Endothelial cell of umbilical vein (primary cell): ENCODE results near the gene RHBDF1. TPM values are rescaled to one million over a fixed set of nuclear protein-coding genes. Genes with fewer than 3 reads are reported as not detected.

Experiments
- BruUV-seq: library from RNA; stranded (reverse); fragments of 400-500 nt; replicated peaks from 2 replicates; lab custom pipeline; 2021; lab: Mats Ljungman, UMichigan
- CTCF ChIA-PET: fragments of 300-600, 350-600 bp; sonication (Branson Sonifier 250); formaldehyde crosslinking; loops from one replicate; lab custom pipeline; 2021; ENCODE audit warnings: antibody characterized with exemption, inconsistent platforms; lab: Charles Lee
- POLR2A ChIA-PET: fragments of 300-600, 350-600 bp; sonication (Branson Sonifier 250); formaldehyde crosslinking; loops from one replicate; lab custom pipeline; 2021; ENCODE audit warnings: antibody characterized with exemption, inconsistent platforms; lab: Charles Lee
- DNase-seq: peaks from one replicate; pipeline ENCODE4 v3.0.0-alpha.2; 2011; ENCODE audit warnings: low read depth, low spot score
- FAIRE-seq: peaks from 2 replicates; lab custom pipeline; 2011; peaks lifted over from hg19 to GRCh38; lab: Jason Lieb, UNC
- H2AFZ ChIP-seq: 2 replicates; pipeline ENCODE4 v1.6.0; 2012; ENCODE audit warnings: low read depth, low read length, control low read depth, inconsistent platforms
- H3K27ac ChIP-seq: 2 replicates; pipeline ENCODE4 v1.5.1; 2011; ENCODE audit warnings: low read depth, mild to moderate bottlenecking, control low read depth, low read length, moderate library complexity; ENCODE audit not compliant: insufficient read depth
- H3K27me3 ChIP-seq, 2 experiments: 2 replicates each; pipeline versions ENCODE4 v1.6.0 to v1.6.1; 2011; ENCODE audit warnings: low read length in 2 of 2, mixed read lengths in 1 of 2; ENCODE audit not compliant: control insufficient read depth in 2 of 2, insufficient read depth in 2 of 2
- H3K36me3 ChIP-seq, 2 experiments: 2 replicates in 1 of 2; 3 replicates in 1 of 2; pipeline ENCODE4 v1.5.1; 2011; ENCODE audit warnings: low read length in 2 of 2, mild to moderate bottlenecking in 1 of 2, moderate library complexity in 1 of 2; ENCODE audit not compliant: control insufficient read depth in 2 of 2, insufficient read depth in 2 of 2; ENCODE audit errors: extremely low read depth in 1 of 2
- H3K4me1 ChIP-seq: 3 replicates; pipeline ENCODE4 v1.5.1; 2011; ENCODE audit warnings: mild to moderate bottlenecking, low read length; ENCODE audit not compliant: control insufficient read depth, insufficient read depth; ENCODE audit errors: extremely low read depth
- H3K4me2 ChIP-seq: 2 replicates; pipeline ENCODE4 v1.6.1; 2011; ENCODE audit warnings: low read length, control low read depth, mixed read lengths; ENCODE audit not compliant: insufficient read depth
- H3K4me3 ChIP-seq, 3 experiments: fragments of 200-600 bp in 1 of 3; sonication (generic), shearing (Covaris generic) in 1 of 3; replicated peaks in 1 of 3; 2 replicates each; pipeline ENCODE4 v1.5.1; 2011 to 2016; ENCODE audit warnings: control low read depth in 3 of 3, low read length in 3 of 3, mild to moderate bottlenecking in 2 of 3, inconsistent platforms in 1 of 3, low read depth in 1 of 3, moderate library complexity in 1 of 3; ENCODE audit not compliant: insufficient read depth in 1 of 3
- H3K79me2 ChIP-seq: 2 replicates; pipeline ENCODE4 v1.6.0; 2012; ENCODE audit warnings: low read length, inconsistent platforms; ENCODE audit not compliant: control insufficient read depth, insufficient read depth
- H3K9ac ChIP-seq: replicated peaks from 2 replicates; pipeline ENCODE3; 2011; ENCODE audit warnings: low read length, control low read depth; ENCODE audit not compliant: insufficient read depth; ENCODE audit errors: extremely low read depth
- H3K9me1 ChIP-seq: replicated peaks from 3 replicates; pipeline ENCODE4 v1.6.0; 2011; ENCODE audit warnings: mild to moderate bottlenecking, low read length; ENCODE audit not compliant: control insufficient read depth, insufficient read depth; ENCODE audit errors: extremely low read depth
- H3K9me3 ChIP-seq: replicated peaks from 2 replicates; pipeline ENCODE4 v1.5.1; 2012; ENCODE audit warnings: low read length, inconsistent platforms; ENCODE audit not compliant: control insufficient read depth, insufficient read depth
- H4K20me1 ChIP-seq: replicated peaks from 2 replicates; pipeline ENCODE3; 2011; ENCODE audit warnings: mild to moderate bottlenecking, low read length; ENCODE audit not compliant: control insufficient read depth, insufficient read depth; ENCODE audit errors: extremely low read depth
- EZH2 ChIP-seq: IDR thresholded peaks from 2 replicates; pipeline ENCODE4 v1.6.1; 2012; ENCODE audit warnings: borderline replicate concordance, low read depth, mild to moderate bottlenecking, moderate library complexity, low read length, inconsistent platforms; ENCODE audit not compliant: severe bottlenecking
- FOS ChIP-seq: IDR thresholded peaks from 2 replicates; pipeline ENCODE4 v1.6.1; 2011; ENCODE audit warnings: mild to moderate bottlenecking, low read length, moderate library complexity, borderline replicate concordance; ENCODE audit not compliant: insufficient read depth
- GATA2 ChIP-seq: IDR thresholded peaks from 2 replicates; pipeline ENCODE4 v1.7.0; 2011; ENCODE audit warnings: low read depth, mild to moderate bottlenecking, moderate library complexity, mixed read lengths, low read length; ENCODE audit not compliant: insufficient read length, insufficient read depth
- MAX ChIP-seq: IDR thresholded peaks from 2 replicates; pipeline ENCODE4 v1.6.1; 2011; ENCODE audit not compliant: insufficient read depth, insufficient read length
- POLR2A ChIP-seq: IDR thresholded peaks from 2 replicates; pipeline ENCODE4 v1.6.1; 2012; ENCODE audit warnings: low read depth, mild to moderate bottlenecking, control low read depth, low read length
- POLR2AphosphoS5 ChIP-seq: IDR thresholded peaks from 2 replicates; pipeline ENCODE4 v1.6.1; 2012; ENCODE audit warnings: low read depth, mild to moderate bottlenecking, control low read depth, low read length, moderate library complexity; ENCODE audit not compliant: insufficient read depth
- dilution Hi-C: fragments of 300-500 bp; cut with MboI; formaldehyde crosslinking; loops from one replicate; pipeline ENCODE4 v1.15.0; 2019; ENCODE audit warnings: low sequenced_read_pairs; ENCODE audit not compliant: extremely low pct_ligation_motif_present
- intact Hi-C: fragments of 100-400 bp; cut with micrococcal nuclease; formaldehyde crosslinking; loops from one replicate; pipeline ENCODE4 v1.10.0; 2022
- polyA plus RNA-seq, 4 experiments: library from polyadenylated mRNA; depleted of rRNA in 3 of 4; stranded (reverse) in 3 of 4; unstranded in 1 of 4; fragments of >200 nt; gene quantifications; 2 replicates each; pipeline versions ENCODE4 v1.2.1 to v1.2.3, GENCODE V29; 2011 to 2012; ENCODE audit warnings: missing spikeins in 1 of 4
- total RNA-seq: library from RNA; stranded (reverse); gene quantifications from 2 replicates; pipeline ENCODE4 v1.2.3, GENCODE V29; 2021
- TF ChIP-seq, protein P1 (sequence below), 2 donors: IDR thresholded peaks; 1 replicate in 1 of 2; 2 replicates in 1 of 2; pipeline ENCODE4 v1.5.1; 2011; ENCODE audit warnings: low read length in 2 of 2, mild to moderate bottlenecking in 2 of 2, moderate library complexity in 2 of 2, control low read depth in 1 of 2, inconsistent platforms in 1 of 2, low read depth in 1 of 2; ENCODE audit not compliant: insufficient read depth in 1 of 2; ENCODE audit errors: extremely low read depth in 1 of 2

Gene RHBDF1
- total and polyA plus RNA-seq, 2 donors (not counting 3 experiments of a cell fraction or from before 2014, with no cell fraction given): 57.0 to 113 TPM

DNA sequence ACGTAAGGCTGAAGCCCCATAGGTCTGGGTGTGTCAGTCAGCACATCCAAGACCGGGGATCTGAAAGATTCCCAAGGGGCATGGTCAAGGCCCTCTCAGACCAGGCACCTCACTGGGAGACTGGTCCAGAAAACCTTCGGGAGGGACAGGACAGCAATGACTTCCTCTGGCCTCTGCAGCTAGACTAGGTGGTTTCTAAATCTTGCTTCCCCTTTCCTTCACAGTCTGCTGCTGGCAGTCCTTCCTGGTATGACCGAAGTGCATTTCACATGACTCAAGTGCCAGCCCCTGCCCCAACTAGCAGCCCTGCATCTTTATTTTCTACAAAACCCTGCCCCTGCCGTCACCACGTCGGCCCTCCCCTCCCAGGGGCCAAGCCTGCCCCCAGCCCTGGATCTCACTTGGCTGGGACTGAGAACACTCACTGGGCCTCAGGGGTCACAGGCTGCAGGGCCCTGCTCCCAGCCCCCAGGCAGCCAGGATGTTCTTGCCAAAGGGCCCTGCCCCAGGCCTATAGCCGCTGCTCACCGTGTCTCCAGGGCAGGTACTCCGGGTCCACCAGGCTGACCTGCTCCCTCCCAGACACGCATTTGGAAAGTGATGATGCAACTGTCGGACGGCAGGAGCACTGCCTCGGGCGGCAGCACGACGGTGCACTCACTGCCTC, 37.3 kb downstream of the RHBDF1 start:
- dilution Hi-C loops: no loop called here
- intact Hi-C loops: no loop called here
- Histone ChIP-seq H3K4me2 (no peak overlapping the region), H3K79me2 (no peaks in the 10 kb centered on the region), H3K9ac (no peak overlapping the region), H3K9me3 (no peaks in the 10 kb centered on the region), H3K4me1 (no peaks in the 10 kb centered on the region), H3K36me3 (no peaks in the 10 kb centered on the region), H3K27me3 (no peaks in the 10 kb centered on the region), H3K4me3 (no peak overlapping the region), H3K27ac (no peak overlapping the region), H4K20me1 (no peaks in the 10 kb centered on the region), H3K9me1 (no peaks in the 10 kb centered on the region), H2AFZ (no peak overlapping the region)
- TF ChIP-seq MAX (no peak), POLR2AphosphoS5 (no peak), EZH2 (no peak), FOS (no peak), GATA2 (no peak), POLR2A (no peak)
- TF ChIP-seq, protein P1, sequence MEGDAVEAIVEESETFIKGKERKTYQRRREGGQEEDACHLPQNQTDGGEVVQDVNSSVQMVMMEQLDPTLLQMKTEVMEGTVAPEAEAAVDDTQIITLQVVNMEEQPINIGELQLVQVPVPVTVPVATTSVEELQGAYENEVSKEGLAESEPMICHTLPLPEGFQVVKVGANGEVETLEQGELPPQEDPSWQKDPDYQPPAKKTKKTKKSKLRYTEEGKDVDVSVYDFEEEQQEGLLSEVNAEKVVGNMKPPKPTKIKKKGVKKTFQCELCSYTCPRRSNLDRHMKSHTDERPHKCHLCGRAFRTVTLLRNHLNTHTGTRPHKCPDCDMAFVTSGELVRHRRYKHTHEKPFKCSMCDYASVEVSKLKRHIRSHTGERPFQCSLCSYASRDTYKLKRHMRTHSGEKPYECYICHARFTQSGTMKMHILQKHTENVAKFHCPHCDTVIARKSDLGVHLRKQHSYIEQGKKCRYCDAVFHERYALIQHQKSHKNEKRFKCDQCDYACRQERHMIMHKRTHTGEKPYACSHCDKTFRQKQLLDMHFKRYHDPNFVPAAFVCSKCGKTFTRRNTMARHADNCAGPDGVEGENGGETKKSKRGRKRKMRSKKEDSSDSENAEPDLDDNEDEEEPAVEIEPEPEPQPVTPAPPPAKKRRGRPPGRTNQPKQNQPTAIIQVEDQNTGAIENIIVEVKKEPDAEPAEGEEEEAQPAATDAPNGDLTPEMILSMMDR (IDR thresholded peaks at IDR 0.05; ENCODE audit: extremely low read depth in 1 of 2, insufficient read depth in 1 of 2, low read depth in 1 of 2, low read length in 2 of 2): no peak
- POLR2A ChIA-PET: no interaction called here
- no peak for FAIRE-seq
- DNase-seq: no peak
- no TSS peak for BruUV-seq
- CTCF ChIA-PET: no interaction called here
